GM23338 (cell line): ENCODE results near the gene ZC3H6. TPM values are rescaled to one million over a fixed set of nuclear protein-coding genes. Genes with fewer than 3 reads are reported as not detected.

Experiments used
- ATAC-seq: fragments of 200-7000 bp; cut with Tn5 transposase; 3 replicates; pipeline ENCODE4 v1.9.1; 2020
- DNase-seq: peaks from one replicate; pipeline ENCODE4 v3.0.0-alpha.2; 2015; ENCODE audit warnings: low spot score
- H2AFZ ChIP-seq: fragments of 200-600 bp; sonication (generic); 2 replicates; pipeline ENCODE4 v1.8.0; 2016; ENCODE audit warnings: antibody characterized with exemption, mild to moderate bottlenecking, moderate library complexity
- H3F3A ChIP-seq: fragments of 200-600 bp; sonication (generic); replicated peaks from 2 replicates; pipeline ENCODE4 v1.8.0; 2017; ENCODE audit warnings: antibody characterized with exemption, mixed run types, low read depth
- H3K27ac ChIP-seq: fragments of 200-600 bp; sonication (generic); 2 replicates; pipeline ENCODE4 v1.6.1; 2016; ENCODE audit warnings: low read depth
- H3K27me3 ChIP-seq: fragments of 200-600 bp; sonication (generic); 2 replicates; pipeline ENCODE4 v1.8.0; 2016; ENCODE audit warnings: mild to moderate bottlenecking, mixed run types, moderate library complexity; ENCODE audit not compliant: insufficient read depth
- H3K36me3 ChIP-seq: fragments of 200-600 bp; sonication (generic); 2 replicates; pipeline ENCODE4 v1.8.0; 2016; ENCODE audit warnings: mild to moderate bottlenecking; ENCODE audit not compliant: insufficient read depth
- H3K4me1 ChIP-seq: fragments of 200-600 bp; sonication (generic); 2 replicates; pipeline ENCODE4 v1.8.0; 2016; ENCODE audit warnings: mild to moderate bottlenecking, moderate library complexity; ENCODE audit not compliant: insufficient read depth
- H3K4me2 ChIP-seq: fragments of 200-600 bp; sonication (generic); 2 replicates; pipeline ENCODE4 v1.7.1; 2017; ENCODE audit warnings: mixed run types
- H3K4me3 ChIP-seq: fragments of 200-600 bp; sonication (generic); 2 replicates; pipeline ENCODE4 v1.6.1; 2016; ENCODE audit warnings: mixed run types
- H3K79me2 ChIP-seq: fragments of 200-600 bp; sonication (generic); replicated peaks from 2 replicates; pipeline ENCODE4 v1.8.0; 2017; ENCODE audit warnings: mild to moderate bottlenecking; ENCODE audit not compliant: insufficient read depth
- H3K9me2 ChIP-seq: fragments of 200-600 bp; sonication (generic); 2 replicates; pipeline ENCODE4 v1.8.0; 2017; ENCODE audit not compliant: insufficient read depth
- H4K20me1 ChIP-seq: fragments of 200-600 bp; sonication (generic); replicated peaks from 2 replicates; pipeline ENCODE4 v1.8.0; 2017; ENCODE audit warnings: mild to moderate bottlenecking; ENCODE audit not compliant: insufficient read depth
- H3K27ac Mint-ChIP-seq: 2 replicates; pipeline ENCODE4 v1.8.0; 2020; ENCODE audit warnings: inconsistent platforms, mild to moderate bottlenecking, moderate library complexity, mixed read lengths
- H3K27me3 Mint-ChIP-seq: 3 replicates; pipeline ENCODE4 v1.8.0; 2022; ENCODE audit warnings: low read depth, mild to moderate bottlenecking, moderate library complexity, mixed read lengths, inconsistent platforms; ENCODE audit not compliant: insufficient read depth, poor library complexity
- H3K36me3 Mint-ChIP-seq: 3 replicates; pipeline ENCODE4 v1.8.0; 2021; ENCODE audit warnings: low read depth, mild to moderate bottlenecking, inconsistent platforms, moderate library complexity, mixed read lengths
- H3K4me1 Mint-ChIP-seq: 3 replicates; pipeline ENCODE4 v1.8.0; 2020; ENCODE audit warnings: mild to moderate bottlenecking, inconsistent platforms, mixed read lengths
- H3K4me3 Mint-ChIP-seq: 3 replicates; pipeline ENCODE4 v1.8.0; 2021; ENCODE audit warnings: moderate library complexity, mild to moderate bottlenecking, inconsistent platforms, mixed read lengths
- H3K9me3 Mint-ChIP-seq: 3 replicates; pipeline ENCODE4 v1.8.0; 2020; ENCODE audit warnings: moderate library complexity, mild to moderate bottlenecking, inconsistent platforms, mixed read lengths
- CREB1 ChIP-seq: fragments of 250-450 bp; sonication (Bioruptor Pico); IDR thresholded peaks from 2 replicates; pipeline ENCODE4 v1.5.0; 2020; ENCODE audit warnings: low read depth, mild to moderate bottlenecking, moderate library complexity
- EZH2phosphoT487 ChIP-seq: fragments of 200-600 bp; sonication (generic); IDR thresholded peaks from one replicate; pipeline ENCODE4 v1.8.1; 2018; ENCODE audit warnings: antibody characterized with exemption; ENCODE audit not compliant: unreplicated experiment
- JUNB ChIP-seq: IDR thresholded peaks from one replicate; pipeline ENCODE4 v1.6.1; 2016; ENCODE audit warnings: antibody characterized with exemption; ENCODE audit not compliant: unreplicated experiment
- NANOG ChIP-seq: IDR thresholded peaks from 2 replicates; pipeline ENCODE4 v1.6.1; 2016; ENCODE audit warnings: antibody characterized with exemption, borderline replicate concordance
- POLR2AphosphoS5 ChIP-seq: IDR thresholded peaks from 2 replicates; pipeline ENCODE4 v1.6.1; 2016; ENCODE audit warnings: antibody characterized with exemption, low read depth
- ZNF114 ChIP-seq: fragments of 250-450 bp; sonication (Bioruptor Pico); IDR thresholded peaks from 2 replicates; pipeline ENCODE4 v1.5.0; 2020; ENCODE audit warnings: mild to moderate bottlenecking, moderate library complexity
- polyA plus RNA-seq: library from polyadenylated mRNA; unstranded; fragments of >200 nt; fragmentation: Nextera tagmentation; extraction: Ambion mirVana; gene quantifications from 2 replicates; pipeline ENCODE4 v1.2.1, GENCODE V29; 2016
- total RNA-seq: library from RNA; depleted of rRNA; stranded (reverse); fragments of >200 nt; shearing (Covaris generic); gene quantifications from 2 replicates; pipeline ENCODE4 v1.2.3, GENCODE V29; 2014
- TF ChIP-seq, protein P1 (sequence below): IDR thresholded peaks from one replicate; pipeline ENCODE4 v1.6.1; 2018; ENCODE audit warnings: antibody characterized with exemption; ENCODE audit not compliant: unreplicated experiment

Gene ZC3H6
- total and polyA plus RNA-seq, 2 experiments from 2014 or later, result 4.9 to 8.0 TPM

DNA sequence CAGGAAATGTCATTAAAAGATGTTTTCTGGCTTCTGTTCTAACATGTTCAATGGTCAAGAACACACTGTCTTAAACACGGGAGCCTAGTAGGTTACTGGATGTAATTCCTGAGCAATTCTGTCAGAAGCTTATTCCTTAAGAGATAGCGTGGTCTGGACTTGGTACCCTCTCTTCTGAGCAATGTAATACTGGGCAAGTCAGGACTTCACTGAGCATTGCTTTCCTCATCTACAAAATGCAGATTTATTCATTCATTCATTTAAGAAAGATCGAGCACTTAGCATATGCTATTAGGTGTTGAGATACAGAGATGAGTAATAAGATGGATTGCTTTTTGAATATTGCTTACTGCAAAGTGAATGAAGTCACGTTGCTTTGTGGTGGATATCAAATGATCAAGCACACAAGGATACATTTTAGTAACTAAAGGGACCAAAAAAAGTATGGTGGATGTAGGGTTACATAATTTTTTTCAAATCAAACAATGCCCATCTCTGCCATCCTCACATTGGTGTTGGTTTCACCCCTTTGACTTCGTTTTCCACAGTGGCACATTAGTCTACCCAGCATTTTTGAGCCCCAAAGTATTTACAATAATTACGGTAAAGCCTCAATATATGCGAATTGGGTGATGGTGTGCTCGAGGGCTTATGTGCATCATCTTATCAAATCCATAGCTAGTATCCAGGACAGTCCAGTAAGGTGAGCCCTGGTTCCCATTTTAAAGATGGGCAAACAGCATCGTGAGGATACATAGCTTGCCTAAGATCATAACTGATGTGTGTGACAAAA, 65.3 kb downstream of the ZC3H6 start:
- Mint-ChIP-seq H3K36me3 (no peaks in the 10 kb centered on the region), H3K27me3 (no peaks in the 10 kb centered on the region), H3K4me1 (peaks cover 5% of the 10 kb centered on the region), H3K4me3 (no peak overlapping the region), H3K27ac (no peak overlapping the region), H3K9me3 (peaks cover 2% of the 10 kb centered on the region; the same call in 1 of the 3 replicates)
- Histone ChIP-seq H3K9me2 (peaks cover 4% of the 10 kb centered on the region; the same call in 1 of the 2 replicates), H3K4me2 (no peak overlapping the region), H3K4me1 (no peaks in the 10 kb centered on the region), H3K27ac (no peak overlapping the region), H3K27me3 (no peaks in the 10 kb centered on the region), H3K79me2 (no peaks in the 10 kb centered on the region), H3K4me3 (no peak overlapping the region), H3K36me3 (no peaks in the 10 kb centered on the region), H2AFZ (no peak overlapping the region), H3F3A (no peaks in the 10 kb centered on the region), H4K20me1 (no peaks in the 10 kb centered on the region)
- TF ChIP-seq EZH2phosphoT487, result no peak
- no peak for TF ChIP-seq ZNF114
- ATAC-seq (no peak), DNase-seq (no peak)

DNA sequence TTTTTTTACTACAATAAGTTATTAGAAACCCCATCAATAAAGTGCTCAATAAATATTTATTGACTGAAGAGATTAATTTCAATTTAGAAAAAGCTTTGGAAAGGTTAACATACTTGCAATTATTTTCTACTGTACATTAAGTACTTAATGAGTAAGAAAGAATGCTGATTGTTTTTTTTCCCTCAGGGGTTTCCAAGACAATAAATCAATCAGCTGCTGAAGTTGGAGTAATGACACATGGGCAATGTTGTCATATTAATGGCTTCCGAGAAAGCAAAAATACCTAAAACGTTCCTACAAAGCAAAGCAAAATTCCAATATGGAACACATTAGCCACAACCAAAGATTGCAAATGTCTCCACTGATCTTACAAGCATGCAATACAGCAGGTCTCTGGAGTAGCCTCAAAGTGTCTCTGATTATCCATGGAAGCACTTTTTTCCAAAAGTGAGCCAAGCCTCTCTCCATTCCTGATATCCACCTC, 66.7 kb downstream of the ZC3H6 start:
- H4K20me1 ChIP-seq, result no peaks in the 10 kb centered on the region
- H2AFZ ChIP-seq, result no peak overlapping the region
- no peak overlapping the region for H3K4me3 Mint-ChIP-seq
- H3K9me3 Mint-ChIP-seq, result peaks cover 3% of the 10 kb centered on the region; the same call in 1 of the 3 replicates
- no peak overlapping the region for H3K27ac ChIP-seq
- H3K79me2 ChIP-seq, result no peaks in the 10 kb centered on the region
- H3K27me3 ChIP-seq, result no peaks in the 10 kb centered on the region
- H3K27ac Mint-ChIP-seq, result no peak overlapping the region
- no peaks in the 10 kb centered on the region for H3K36me3 ChIP-seq
- H3K4me1 Mint-ChIP-seq, result no peaks in the 10 kb centered on the region; the same call in 2 of the 3 replicates
- no peak overlapping the region for H3K4me3 ChIP-seq
- H3K36me3 Mint-ChIP-seq, result peaks cover 4% of the 10 kb centered on the region; the same call in 2 of the 3 replicates
- DNase-seq, result no peak
- peaks cover 4% of the 10 kb centered on the region; the same call in 1 of the 2 replicates for H3K9me2 ChIP-seq
- H3K4me1 ChIP-seq, result no peaks in the 10 kb centered on the region
- H3K27me3 Mint-ChIP-seq, result no peaks in the 10 kb centered on the region
- no peak overlapping the region for H3K4me2 ChIP-seq
- no peak for TF ChIP-seq EZH2phosphoT487
- no peak for TF ChIP-seq POLR2AphosphoS5
- no peak for TF ChIP-seq CREB1 (CRISPR knock-in tag)
- no peak for TF ChIP-seq JUNB
- TF ChIP-seq, protein P1, sequence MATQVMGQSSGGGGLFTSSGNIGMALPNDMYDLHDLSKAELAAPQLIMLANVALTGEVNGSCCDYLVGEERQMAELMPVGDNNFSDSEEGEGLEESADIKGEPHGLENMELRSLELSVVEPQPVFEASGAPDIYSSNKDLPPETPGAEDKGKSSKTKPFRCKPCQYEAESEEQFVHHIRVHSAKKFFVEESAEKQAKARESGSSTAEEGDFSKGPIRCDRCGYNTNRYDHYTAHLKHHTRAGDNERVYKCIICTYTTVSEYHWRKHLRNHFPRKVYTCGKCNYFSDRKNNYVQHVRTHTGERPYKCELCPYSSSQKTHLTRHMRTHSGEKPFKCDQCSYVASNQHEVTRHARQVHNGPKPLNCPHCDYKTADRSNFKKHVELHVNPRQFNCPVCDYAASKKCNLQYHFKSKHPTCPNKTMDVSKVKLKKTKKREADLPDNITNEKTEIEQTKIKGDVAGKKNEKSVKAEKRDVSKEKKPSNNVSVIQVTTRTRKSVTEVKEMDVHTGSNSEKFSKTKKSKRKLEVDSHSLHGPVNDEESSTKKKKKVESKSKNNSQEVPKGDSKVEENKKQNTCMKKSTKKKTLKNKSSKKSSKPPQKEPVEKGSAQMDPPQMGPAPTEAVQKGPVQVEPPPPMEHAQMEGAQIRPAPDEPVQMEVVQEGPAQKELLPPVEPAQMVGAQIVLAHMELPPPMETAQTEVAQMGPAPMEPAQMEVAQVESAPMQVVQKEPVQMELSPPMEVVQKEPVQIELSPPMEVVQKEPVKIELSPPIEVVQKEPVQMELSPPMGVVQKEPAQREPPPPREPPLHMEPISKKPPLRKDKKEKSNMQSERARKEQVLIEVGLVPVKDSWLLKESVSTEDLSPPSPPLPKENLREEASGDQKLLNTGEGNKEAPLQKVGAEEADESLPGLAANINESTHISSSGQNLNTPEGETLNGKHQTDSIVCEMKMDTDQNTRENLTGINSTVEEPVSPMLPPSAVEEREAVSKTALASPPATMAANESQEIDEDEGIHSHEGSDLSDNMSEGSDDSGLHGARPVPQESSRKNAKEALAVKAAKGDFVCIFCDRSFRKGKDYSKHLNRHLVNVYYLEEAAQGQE, result no peak
- no peak for TF ChIP-seq NANOG
- no peaks in the 10 kb centered on the region for H3F3A ChIP-seq
- ATAC-seq, result no peak
